HUES48 (cell line): Measurements from ENCODE around the gene LRBA.

Experiments used
- H3K27ac ChIP-seq: one replicate; pipeline ENCODE4 v1.7.0; 2013; ENCODE audit warnings: low read depth, low read length, inconsistent platforms
- H3K27me3 ChIP-seq: 2 replicates; pipeline ENCODE4 v1.6.1; 2013; ENCODE audit warnings: mild to moderate bottlenecking, low read length; ENCODE audit not compliant: control insufficient read depth, insufficient read depth
- H3K36me3 ChIP-seq: 2 replicates; pipeline ENCODE4 v1.6.1; 2013; ENCODE audit warnings: low read length; ENCODE audit not compliant: control insufficient read depth, insufficient read depth
- H3K4me1 ChIP-seq: 2 replicates; pipeline ENCODE4 v1.6.1; 2013; ENCODE audit warnings: mild to moderate bottlenecking, low read length; ENCODE audit not compliant: control insufficient read depth, insufficient read depth
- H3K4me3 ChIP-seq: 2 replicates; pipeline ENCODE4 v1.5.1; 2013; ENCODE audit warnings: mild to moderate bottlenecking, low read depth, low read length
- H3K9ac ChIP-seq: 2 replicates; pipeline ENCODE4 v1.6.1; 2013; ENCODE audit warnings: mild to moderate bottlenecking, low read depth, low read length, moderate library complexity
- H3K9me3 ChIP-seq: 2 replicates; pipeline ENCODE4 v1.6.1; 2013; ENCODE audit warnings: low read length; ENCODE audit not compliant: control insufficient read depth, insufficient read depth

The LRBA gene

GRCh38 chr4:150236626-150237025 is 778.5 kb downstream of the LRBA start:
- Histone ChIP-seq H3K4me1 (peaks cover 8% of the 10 kb centered on the region), H3K27ac (no peak overlapping the region), H3K36me3 (no peaks in the 10 kb centered on the region), H3K9me3 (no peaks in the 10 kb centered on the region), H3K9ac (no peak overlapping the region), H3K4me3 (no peak overlapping the region), H3K27me3 (no peaks in the 10 kb centered on the region)

- Histone ChIP-seq H3K4me1 (peaks cover 8% of the 10 kb centered on the region), H3K9me3 (no peaks in the 10 kb centered on the region), H3K36me3 (no peaks in the 10 kb centered on the region), H3K27me3 (no peaks in the 10 kb centered on the region), H3K27ac (no peak overlapping the region), H3K9ac (no peak overlapping the region), H3K4me3 (no peak overlapping the region)
These were observed 779.2 kb downstream of the LRBA start for GRCh38 chr4:150235808-150236271.

GRCh38 chr4:150235317-150235716 is 779.8 kb downstream of the LRBA start:
- no peaks in the 10 kb centered on the region for H3K9me3 ChIP-seq
- H3K36me3 ChIP-seq, result no peaks in the 10 kb centered on the region
- no peak overlapping the region for H3K27ac ChIP-seq
- H3K9ac ChIP-seq, result no peak overlapping the region
- H3K4me1 ChIP-seq, result peaks cover 8% of the 10 kb centered on the region
- no peaks in the 10 kb centered on the region for H3K27me3 ChIP-seq
- no peak overlapping the region for H3K4me3 ChIP-seq

GRCh38 chr4:150234246-150234645 is 780.8 kb downstream of the LRBA start:
- no peak overlapping the region for H3K27ac ChIP-seq
- H3K4me1 ChIP-seq, result peaks cover 18% of the 10 kb centered on the region
- H3K4me3 ChIP-seq, result no peak overlapping the region
- H3K36me3 ChIP-seq, result no peaks in the 10 kb centered on the region
- no peaks in the 10 kb centered on the region for H3K27me3 ChIP-seq
- H3K9me3 ChIP-seq, result no peaks in the 10 kb centered on the region
- no peak overlapping the region for H3K9ac ChIP-seq

- Histone ChIP-seq H3K9me3 (no peaks in the 10 kb centered on the region), H3K4me1 (peaks cover 20% of the 10 kb centered on the region), H3K9ac (no peak overlapping the region), H3K27ac (no peak overlapping the region), H3K4me3 (no peak overlapping the region), H3K27me3 (no peaks in the 10 kb centered on the region), H3K36me3 (no peaks in the 10 kb centered on the region)
These were observed 783.1 kb downstream of the LRBA start for GRCh38 chr4:150232029-150232428.

- Histone ChIP-seq H3K4me3 (no peak overlapping the region), H3K27me3 (no peaks in the 10 kb centered on the region), H3K36me3 (no peaks in the 10 kb centered on the region), H3K9ac (no peak overlapping the region), H3K9me3 (no peaks in the 10 kb centered on the region), H3K27ac (no peak overlapping the region), H3K4me1 (peaks cover 17% of the 10 kb centered on the region)
These were observed 783.8 kb downstream of the LRBA start for GRCh38 chr4:150231107-150231770.

- H3K27me3 ChIP-seq, result no peaks in the 10 kb centered on the region
- H3K9ac ChIP-seq, result no peak overlapping the region
- no peak overlapping the region for H3K27ac ChIP-seq
- H3K9me3 ChIP-seq, result no peaks in the 10 kb centered on the region
- H3K36me3 ChIP-seq, result no peaks in the 10 kb centered on the region
- H3K4me1 ChIP-seq, result peaks cover 12% of the 10 kb centered on the region
- H3K4me3 ChIP-seq, result no peak overlapping the region
These were observed 784.5 kb downstream of the LRBA start for GRCh38 chr4:150230561-150230960.

GRCh38 chr4:150229520-150229919 is 785.6 kb downstream of the LRBA start:
- Histone ChIP-seq H3K27ac (no peak overlapping the region), H3K36me3 (no peaks in the 10 kb centered on the region), H3K4me3 (no peak overlapping the region), H3K9me3 (no peaks in the 10 kb centered on the region), H3K27me3 (no peaks in the 10 kb centered on the region), H3K9ac (no peak overlapping the region), H3K4me1 (peaks cover 19% of the 10 kb centered on the region)

- Histone ChIP-seq H3K27ac (peak overlapping the region; percentile 74), H3K36me3 (no peaks in the 10 kb centered on the region), H3K4me3 (no peak overlapping the region), H3K27me3 (no peaks in the 10 kb centered on the region), H3K4me1 (peaks cover 18% of the 10 kb centered on the region), H3K9me3 (no peaks in the 10 kb centered on the region), H3K9ac (no peak overlapping the region)
These were observed 790.0 kb downstream of the LRBA start for GRCh38 chr4:150224896-150225591.

GRCh38 chr4:150219841-150220240 is 795.2 kb downstream of the LRBA start:
- H3K4me1 ChIP-seq, result peaks cover 12% of the 10 kb centered on the region
- H3K9me3 ChIP-seq, result no peaks in the 10 kb centered on the region
- H3K27me3 ChIP-seq, result no peaks in the 10 kb centered on the region
- H3K36me3 ChIP-seq, result no peaks in the 10 kb centered on the region
- no peak overlapping the region for H3K27ac ChIP-seq
- no peak overlapping the region for H3K9ac ChIP-seq
- H3K4me3 ChIP-seq, result no peak overlapping the region

GRCh38 chr4:150218447-150218846 is 796.6 kb downstream of the LRBA start:
- no peaks in the 10 kb centered on the region for H3K27me3 ChIP-seq
- H3K9me3 ChIP-seq, result no peaks in the 10 kb centered on the region
- no peaks in the 10 kb centered on the region for H3K36me3 ChIP-seq
- H3K4me1 ChIP-seq, result 0 out of 2 replicates have a peak, but pooled peaks cover 6% of the 10 kb centered on the region
- H3K27ac ChIP-seq, result no peak overlapping the region
- H3K9ac ChIP-seq, result no peak overlapping the region
- no peak overlapping the region for H3K4me3 ChIP-seq
